ENCODE measurements around the gene SYT12. TPM values are rescaled to one million over a fixed set of nuclear protein-coding genes. Genes with fewer than 3 reads are reported as not detected.

Gene SYT12
- total and polyA plus RNA-seq, 4 donors: 0.47 to 12.1 (median 1.4) TPM

DNA sequence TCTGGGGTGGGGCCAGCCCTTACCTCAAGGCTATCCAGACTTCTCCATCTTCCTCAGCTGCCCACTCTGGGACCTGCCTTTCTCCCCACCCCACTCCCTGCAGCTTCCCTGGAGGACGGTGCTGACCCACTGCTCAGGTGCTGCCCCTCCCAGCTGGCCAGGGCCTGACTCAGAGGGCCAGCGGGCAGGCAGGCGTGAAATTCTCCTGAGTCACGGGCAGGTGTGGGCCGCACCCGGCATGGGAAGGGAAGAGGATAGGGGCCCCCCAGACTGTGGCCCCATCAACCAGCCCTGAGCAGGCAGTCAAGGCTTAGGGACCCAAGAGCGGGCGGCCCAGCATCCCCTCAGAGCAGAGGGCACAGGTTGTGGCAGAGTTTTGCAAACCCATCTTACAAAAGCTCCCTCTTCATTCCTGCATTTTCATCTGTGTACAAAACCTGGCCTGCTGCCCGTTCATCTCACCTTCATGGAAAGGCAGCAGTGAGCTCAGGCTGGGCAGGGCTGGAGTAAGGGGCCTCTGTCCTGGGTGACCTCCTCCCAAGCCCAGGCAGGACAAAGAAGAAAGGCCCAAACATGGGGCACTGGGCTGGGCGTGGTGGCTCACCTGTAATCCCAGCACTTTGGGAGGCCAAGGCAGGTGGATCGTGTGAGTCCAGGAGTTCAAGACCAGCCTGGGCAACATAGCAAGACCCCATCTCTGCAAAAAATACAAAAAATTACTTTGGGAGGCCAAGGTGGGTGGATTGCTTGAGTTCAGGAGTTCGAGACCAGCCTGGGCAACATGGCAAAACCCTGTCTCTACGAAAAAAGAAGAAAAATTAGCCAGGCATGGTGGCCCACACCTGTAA is 39.8 kb downstream of the SYT12 start:
- no peaks in the 10 kb centered on the region for H3K9me3 ChIP-seq (ENCODE audit: control insufficient read depth in 4 of 4, low read length in 3 of 4)
- H3K9ac ChIP-seq (ENCODE audit: low read depth in 1 of 2, low read length in 2 of 2): no peak overlapping the region
- TF ChIP-seq FOXA1 (IDR thresholded peaks at IDR 0.05) (no peak), TAF1 (conservative IDR thresholded peaks at IDR 0.05) (no peak)
- no peak overlapping the region for H3K4me3 ChIP-seq (ENCODE audit: low read depth in 1 of 3, low read length in 3 of 3)
- H3K4me1 ChIP-seq (ENCODE audit: control insufficient read depth in 4 of 4, insufficient read depth in 4 of 4, low read length in 3 of 4): peaks cover 11 to 28% (median 20%) of the 10 kb centered on the region in 4 donors
- WGBS: 92% methylated on average over 13 of the region's 13 CpGs
- H3K36me3 ChIP-seq (ENCODE audit: control insufficient read depth in 4 of 4, insufficient read depth in 3 of 4, low read depth in 1 of 4, low read length in 3 of 4): peaks cover 0 to 13% (median 0%) of the 10 kb centered on the region in 4 donors
- no peaks in the 10 kb centered on the region for H3K27me3 ChIP-seq (ENCODE audit: control insufficient read depth in 4 of 4, insufficient read depth in 4 of 4, low read length in 3 of 4)
- H3K27ac ChIP-seq (ENCODE audit: low read depth in 1 of 2, low read length in 2 of 2): no peak overlapping the region
- no peak for DNase-seq (ENCODE audit: low spot score)

DNA sequence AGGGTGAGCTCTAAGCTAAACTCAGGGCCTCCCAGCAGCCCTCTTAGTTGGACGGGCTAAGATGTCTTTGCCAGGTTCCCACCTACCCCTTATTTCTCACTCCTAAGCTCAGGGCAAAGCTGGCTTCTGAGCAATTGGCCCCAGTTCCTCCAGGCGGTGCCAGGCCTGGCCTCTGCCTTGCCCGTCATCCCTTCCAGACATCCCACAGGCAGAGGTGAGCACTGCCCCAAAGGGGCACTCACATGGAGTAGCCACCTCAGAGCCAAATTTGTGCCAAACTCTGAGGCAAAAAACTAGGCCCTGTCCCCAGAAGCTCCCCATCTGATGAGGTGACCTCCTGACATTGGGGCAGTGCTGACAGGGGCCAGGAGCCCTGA is 43.4 kb downstream of the SYT12 start:
- no peak overlapping the region for H3K27ac ChIP-seq (ENCODE audit: low read depth in 1 of 2, low read length in 2 of 2)
- no peak overlapping the region for H3K9ac ChIP-seq (ENCODE audit: low read depth in 1 of 2, low read length in 2 of 2)
- H3K27me3 ChIP-seq (ENCODE audit: control insufficient read depth in 4 of 4, insufficient read depth in 4 of 4, low read length in 3 of 4): no peaks in the 10 kb centered on the region
- H3K4me3 ChIP-seq (ENCODE audit: low read depth in 1 of 3, low read length in 3 of 3): no peak overlapping the region
- no peaks in the 10 kb centered on the region for H3K9me3 ChIP-seq (ENCODE audit: control insufficient read depth in 4 of 4, low read length in 3 of 4)
- H3K4me1 ChIP-seq (ENCODE audit: control insufficient read depth in 4 of 4, insufficient read depth in 4 of 4, low read length in 3 of 4): peaks cover 0 to 5% (median 0%) of the 10 kb centered on the region in 4 donors
- H3K36me3 ChIP-seq (ENCODE audit: control insufficient read depth in 4 of 4, insufficient read depth in 3 of 4, low read depth in 1 of 4, low read length in 3 of 4): peaks cover 0 to 13% (median 0%) of the 10 kb centered on the region in 4 donors
- no peak for DNase-seq (ENCODE audit: low spot score)
- 94% methylated on average over 3 of the region's 3 CpGs for WGBS
- no peak for TF ChIP-seq FOXA2 (IDR thresholded peaks at IDR 0.05)
- TF ChIP-seq SP1 (IDR thresholded peaks at IDR 0.05): no peak
- TF ChIP-seq, protein P1, sequence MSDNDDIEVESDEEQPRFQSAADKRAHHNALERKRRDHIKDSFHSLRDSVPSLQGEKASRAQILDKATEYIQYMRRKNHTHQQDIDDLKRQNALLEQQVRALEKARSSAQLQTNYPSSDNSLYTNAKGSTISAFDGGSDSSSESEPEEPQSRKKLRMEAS (IDR thresholded peaks at IDR 0.05): no peak
- no peak for TF ChIP-seq EGR1 (IDR thresholded peaks at IDR 0.05; ENCODE audit: low read depth in 2 of 2)
- TF ChIP-seq, protein P2, sequence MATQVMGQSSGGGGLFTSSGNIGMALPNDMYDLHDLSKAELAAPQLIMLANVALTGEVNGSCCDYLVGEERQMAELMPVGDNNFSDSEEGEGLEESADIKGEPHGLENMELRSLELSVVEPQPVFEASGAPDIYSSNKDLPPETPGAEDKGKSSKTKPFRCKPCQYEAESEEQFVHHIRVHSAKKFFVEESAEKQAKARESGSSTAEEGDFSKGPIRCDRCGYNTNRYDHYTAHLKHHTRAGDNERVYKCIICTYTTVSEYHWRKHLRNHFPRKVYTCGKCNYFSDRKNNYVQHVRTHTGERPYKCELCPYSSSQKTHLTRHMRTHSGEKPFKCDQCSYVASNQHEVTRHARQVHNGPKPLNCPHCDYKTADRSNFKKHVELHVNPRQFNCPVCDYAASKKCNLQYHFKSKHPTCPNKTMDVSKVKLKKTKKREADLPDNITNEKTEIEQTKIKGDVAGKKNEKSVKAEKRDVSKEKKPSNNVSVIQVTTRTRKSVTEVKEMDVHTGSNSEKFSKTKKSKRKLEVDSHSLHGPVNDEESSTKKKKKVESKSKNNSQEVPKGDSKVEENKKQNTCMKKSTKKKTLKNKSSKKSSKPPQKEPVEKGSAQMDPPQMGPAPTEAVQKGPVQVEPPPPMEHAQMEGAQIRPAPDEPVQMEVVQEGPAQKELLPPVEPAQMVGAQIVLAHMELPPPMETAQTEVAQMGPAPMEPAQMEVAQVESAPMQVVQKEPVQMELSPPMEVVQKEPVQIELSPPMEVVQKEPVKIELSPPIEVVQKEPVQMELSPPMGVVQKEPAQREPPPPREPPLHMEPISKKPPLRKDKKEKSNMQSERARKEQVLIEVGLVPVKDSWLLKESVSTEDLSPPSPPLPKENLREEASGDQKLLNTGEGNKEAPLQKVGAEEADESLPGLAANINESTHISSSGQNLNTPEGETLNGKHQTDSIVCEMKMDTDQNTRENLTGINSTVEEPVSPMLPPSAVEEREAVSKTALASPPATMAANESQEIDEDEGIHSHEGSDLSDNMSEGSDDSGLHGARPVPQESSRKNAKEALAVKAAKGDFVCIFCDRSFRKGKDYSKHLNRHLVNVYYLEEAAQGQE (IDR thresholded peaks at IDR 0.05): no peak
- no peak for TF ChIP-seq HNF4A (conservative IDR thresholded peaks at IDR 0.05)
- no peak for TF ChIP-seq YY1 (IDR thresholded peaks at IDR 0.05)
- TF ChIP-seq, protein P3, sequence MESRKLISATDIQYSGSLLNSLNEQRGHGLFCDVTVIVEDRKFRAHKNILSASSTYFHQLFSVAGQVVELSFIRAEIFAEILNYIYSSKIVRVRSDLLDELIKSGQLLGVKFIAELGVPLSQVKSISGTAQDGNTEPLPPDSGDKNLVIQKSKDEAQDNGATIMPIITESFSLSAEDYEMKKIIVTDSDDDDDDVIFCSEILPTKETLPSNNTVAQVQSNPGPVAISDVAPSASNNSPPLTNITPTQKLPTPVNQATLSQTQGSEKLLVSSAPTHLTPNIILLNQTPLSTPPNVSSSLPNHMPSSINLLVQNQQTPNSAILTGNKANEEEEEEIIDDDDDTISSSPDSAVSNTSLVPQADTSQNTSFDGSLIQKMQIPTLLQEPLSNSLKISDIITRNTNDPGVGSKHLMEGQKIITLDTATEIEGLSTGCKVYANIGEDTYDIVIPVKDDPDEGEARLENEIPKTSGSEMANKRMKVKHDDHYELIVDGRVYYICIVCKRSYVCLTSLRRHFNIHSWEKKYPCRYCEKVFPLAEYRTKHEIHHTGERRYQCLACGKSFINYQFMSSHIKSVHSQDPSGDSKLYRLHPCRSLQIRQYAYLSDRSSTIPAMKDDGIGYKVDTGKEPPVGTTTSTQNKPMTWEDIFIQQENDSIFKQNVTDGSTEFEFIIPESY (IDR thresholded peaks at IDR 0.05): no peak
- TF ChIP-seq JUND (IDR thresholded peaks at IDR 0.05): no peak
- TF ChIP-seq, protein P4, sequence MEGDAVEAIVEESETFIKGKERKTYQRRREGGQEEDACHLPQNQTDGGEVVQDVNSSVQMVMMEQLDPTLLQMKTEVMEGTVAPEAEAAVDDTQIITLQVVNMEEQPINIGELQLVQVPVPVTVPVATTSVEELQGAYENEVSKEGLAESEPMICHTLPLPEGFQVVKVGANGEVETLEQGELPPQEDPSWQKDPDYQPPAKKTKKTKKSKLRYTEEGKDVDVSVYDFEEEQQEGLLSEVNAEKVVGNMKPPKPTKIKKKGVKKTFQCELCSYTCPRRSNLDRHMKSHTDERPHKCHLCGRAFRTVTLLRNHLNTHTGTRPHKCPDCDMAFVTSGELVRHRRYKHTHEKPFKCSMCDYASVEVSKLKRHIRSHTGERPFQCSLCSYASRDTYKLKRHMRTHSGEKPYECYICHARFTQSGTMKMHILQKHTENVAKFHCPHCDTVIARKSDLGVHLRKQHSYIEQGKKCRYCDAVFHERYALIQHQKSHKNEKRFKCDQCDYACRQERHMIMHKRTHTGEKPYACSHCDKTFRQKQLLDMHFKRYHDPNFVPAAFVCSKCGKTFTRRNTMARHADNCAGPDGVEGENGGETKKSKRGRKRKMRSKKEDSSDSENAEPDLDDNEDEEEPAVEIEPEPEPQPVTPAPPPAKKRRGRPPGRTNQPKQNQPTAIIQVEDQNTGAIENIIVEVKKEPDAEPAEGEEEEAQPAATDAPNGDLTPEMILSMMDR (IDR thresholded peaks at IDR 0.05; ENCODE audit: low read depth, low read length, missing input control): no peak
- TF ChIP-seq RAD21 (IDR thresholded peaks at IDR 0.05): no peak
